IMR-90 (cell line): ENCODE results near the gene SLC22A2.

ENCODE experiments used
- BHLHE40 ChIP-seq: fragments of 150-350 bp; IDR thresholded peaks from 2 replicates; pipeline ENCODE4 v1.6.1; 2016; ENCODE audit warnings: mild to moderate bottlenecking, low read depth, low read length
- CEBPB ChIP-seq: IDR thresholded peaks from 2 replicates; pipeline ENCODE4 v1.6.1; 2012; ENCODE audit warnings: low read depth, low read length, improper control_type of control experiment
- MAFK ChIP-seq: IDR thresholded peaks from 2 replicates; pipeline ENCODE4 v1.6.1; 2012; ENCODE audit warnings: low read depth, low read length, improper control_type of control experiment
- POLR2A ChIP-seq: IDR thresholded peaks from 2 replicates; pipeline ENCODE4 v1.6.1; 2012; ENCODE audit warnings: mild to moderate bottlenecking, low read depth, low read length
- RCOR1 ChIP-seq: IDR thresholded peaks from 2 replicates; pipeline ENCODE4 v1.6.1; 2012; ENCODE audit warnings: mild to moderate bottlenecking, low read length, improper control_type of control experiment; ENCODE audit not compliant: insufficient replicate concordance
- SMC3 ChIP-seq: fragments of 150-350 bp; IDR thresholded peaks from 2 replicates; pipeline ENCODE4 v1.6.1; 2016; ENCODE audit warnings: low read depth, mild to moderate bottlenecking, antibody characterized with exemption, low read length, moderate library complexity
- TF ChIP-seq, protein P1 (sequence below): fragments of 150-350 bp; IDR thresholded peaks from 2 replicates; pipeline ENCODE4 v1.6.1; 2017; ENCODE audit warnings: mild to moderate bottlenecking, antibody characterized with exemption, low read length, low read depth
- TF ChIP-seq, protein P2 (sequence below): conservative IDR thresholded peaks from 2 replicates; pipeline ENCODE4 v1.5.1; 2012; ENCODE audit warnings: mild to moderate bottlenecking, low read depth, low read length, improper control_type of control experiment

DNA sequence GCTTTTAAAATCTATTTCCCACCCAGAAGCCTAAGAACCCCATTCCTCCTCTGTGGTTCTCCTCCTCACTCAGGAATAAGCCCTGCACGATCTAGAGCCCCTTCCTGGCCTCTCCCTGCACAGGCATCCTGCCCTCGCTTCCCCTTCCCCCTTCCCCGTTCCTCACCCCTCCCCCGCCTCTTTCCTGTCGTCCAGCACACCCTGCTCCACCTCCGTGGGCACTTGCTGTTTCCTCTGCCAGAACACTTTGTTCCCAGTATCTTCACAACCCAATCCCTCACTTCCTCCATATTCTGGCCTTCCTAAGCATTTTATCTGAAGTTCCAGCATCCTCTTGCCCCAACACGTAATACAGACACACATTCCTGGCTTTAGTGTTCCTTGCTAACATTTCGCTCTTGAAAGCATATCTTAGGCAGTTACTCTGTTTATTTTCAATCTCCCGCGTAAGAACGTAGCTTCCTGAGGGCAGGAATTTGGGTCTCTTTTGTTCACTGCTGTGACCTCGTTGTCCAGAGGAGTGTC, 20.2 kb upstream of the SLC22A2 start:
- TF ChIP-seq POLR2A (no peak), CEBPB (no peak), SMC3 (no peak), BHLHE40 (no peak), MAFK (no peak), RCOR1 (no peak)
- TF ChIP-seq, protein P1, sequence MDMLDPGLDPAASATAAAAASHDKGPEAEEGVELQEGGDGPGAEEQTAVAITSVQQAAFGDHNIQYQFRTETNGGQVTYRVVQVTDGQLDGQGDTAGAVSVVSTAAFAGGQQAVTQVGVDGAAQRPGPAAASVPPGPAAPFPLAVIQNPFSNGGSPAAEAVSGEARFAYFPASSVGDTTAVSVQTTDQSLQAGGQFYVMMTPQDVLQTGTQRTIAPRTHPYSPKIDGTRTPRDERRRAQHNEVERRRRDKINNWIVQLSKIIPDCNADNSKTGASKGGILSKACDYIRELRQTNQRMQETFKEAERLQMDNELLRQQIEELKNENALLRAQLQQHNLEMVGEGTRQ, result no peak
- TF ChIP-seq, protein P2, sequence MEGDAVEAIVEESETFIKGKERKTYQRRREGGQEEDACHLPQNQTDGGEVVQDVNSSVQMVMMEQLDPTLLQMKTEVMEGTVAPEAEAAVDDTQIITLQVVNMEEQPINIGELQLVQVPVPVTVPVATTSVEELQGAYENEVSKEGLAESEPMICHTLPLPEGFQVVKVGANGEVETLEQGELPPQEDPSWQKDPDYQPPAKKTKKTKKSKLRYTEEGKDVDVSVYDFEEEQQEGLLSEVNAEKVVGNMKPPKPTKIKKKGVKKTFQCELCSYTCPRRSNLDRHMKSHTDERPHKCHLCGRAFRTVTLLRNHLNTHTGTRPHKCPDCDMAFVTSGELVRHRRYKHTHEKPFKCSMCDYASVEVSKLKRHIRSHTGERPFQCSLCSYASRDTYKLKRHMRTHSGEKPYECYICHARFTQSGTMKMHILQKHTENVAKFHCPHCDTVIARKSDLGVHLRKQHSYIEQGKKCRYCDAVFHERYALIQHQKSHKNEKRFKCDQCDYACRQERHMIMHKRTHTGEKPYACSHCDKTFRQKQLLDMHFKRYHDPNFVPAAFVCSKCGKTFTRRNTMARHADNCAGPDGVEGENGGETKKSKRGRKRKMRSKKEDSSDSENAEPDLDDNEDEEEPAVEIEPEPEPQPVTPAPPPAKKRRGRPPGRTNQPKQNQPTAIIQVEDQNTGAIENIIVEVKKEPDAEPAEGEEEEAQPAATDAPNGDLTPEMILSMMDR, result no peak
